Upper lobe of left lung (tissue), 4 donors: Measurements from ENCODE around the gene L1CAM.

Experiments
- EP300 ChIP-seq, 4 donors: sonication (generic); formaldehyde crosslinking; IDR thresholded peaks; one replicate each; pipeline ENCODE4 v1.5.1; 2017; ENCODE audit warnings: antibody characterized with exemption in 4 of 4, control low read depth in 2 of 4
- POLR2A ChIP-seq, 4 donors: fragments of 450-650 bp; IDR thresholded peaks; one replicate each; pipeline ENCODE4 v1.5.1; 2016 to 2017; ENCODE audit warnings: antibody characterized with exemption in 4 of 4, mild to moderate bottlenecking in 2 of 4
- TF ChIP-seq, protein P1 (sequence below), 6 experiments: fragments of 450-650 bp in 4 of 6; fragments of 200-600 bp in 2 of 6; sonication (generic) in 2 of 6; IDR thresholded peaks; one replicate each; pipeline ENCODE4 v1.5.1; 2016 to 2019; ENCODE audit warnings: antibody characterized with exemption in 6 of 6

DNA sequence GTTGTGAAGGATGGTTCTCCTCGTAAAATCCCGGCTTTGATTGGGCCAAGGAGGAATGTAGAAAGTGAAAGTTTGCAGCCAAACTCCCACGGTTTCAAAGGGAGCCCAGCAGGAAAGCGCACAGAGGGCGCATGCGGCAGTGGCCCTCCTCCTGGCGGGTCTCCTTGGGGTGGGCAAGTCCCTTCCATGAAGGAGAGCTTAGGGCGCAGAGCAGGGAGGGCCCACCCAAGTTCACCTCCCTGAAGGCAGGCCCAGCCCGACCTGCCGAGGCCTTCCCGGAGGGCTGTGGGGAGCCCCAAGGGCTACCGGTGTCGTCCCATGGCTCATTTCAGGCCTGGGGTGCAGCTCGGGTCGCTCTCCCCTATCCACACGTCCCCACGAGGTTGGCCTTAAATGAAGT is 57.7 kb downstream of the L1CAM start:
- TF ChIP-seq, protein P1, sequence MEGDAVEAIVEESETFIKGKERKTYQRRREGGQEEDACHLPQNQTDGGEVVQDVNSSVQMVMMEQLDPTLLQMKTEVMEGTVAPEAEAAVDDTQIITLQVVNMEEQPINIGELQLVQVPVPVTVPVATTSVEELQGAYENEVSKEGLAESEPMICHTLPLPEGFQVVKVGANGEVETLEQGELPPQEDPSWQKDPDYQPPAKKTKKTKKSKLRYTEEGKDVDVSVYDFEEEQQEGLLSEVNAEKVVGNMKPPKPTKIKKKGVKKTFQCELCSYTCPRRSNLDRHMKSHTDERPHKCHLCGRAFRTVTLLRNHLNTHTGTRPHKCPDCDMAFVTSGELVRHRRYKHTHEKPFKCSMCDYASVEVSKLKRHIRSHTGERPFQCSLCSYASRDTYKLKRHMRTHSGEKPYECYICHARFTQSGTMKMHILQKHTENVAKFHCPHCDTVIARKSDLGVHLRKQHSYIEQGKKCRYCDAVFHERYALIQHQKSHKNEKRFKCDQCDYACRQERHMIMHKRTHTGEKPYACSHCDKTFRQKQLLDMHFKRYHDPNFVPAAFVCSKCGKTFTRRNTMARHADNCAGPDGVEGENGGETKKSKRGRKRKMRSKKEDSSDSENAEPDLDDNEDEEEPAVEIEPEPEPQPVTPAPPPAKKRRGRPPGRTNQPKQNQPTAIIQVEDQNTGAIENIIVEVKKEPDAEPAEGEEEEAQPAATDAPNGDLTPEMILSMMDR (IDR thresholded peaks at IDR 0.05), result no peak
- no peak for TF ChIP-seq POLR2A (IDR thresholded peaks at IDR 0.05)
- no peak for TF ChIP-seq EP300 (IDR thresholded peaks at IDR 0.05)
